ENCODE data around the gene PSENEN. TPM values are rescaled to one million over a fixed set of nuclear protein-coding genes. Genes with fewer than 3 reads are reported as not detected.

The PSENEN gene
- total RNA-seq, 1 experiment from 2014 or later = 106 TPM

- H3K9me2 ChIP-seq (ENCODE audit: insufficient read depth) = no peaks in the 10 kb centered on the region
- intact Hi-C loops (cut with micrococcal nuclease; ENCODE audit: unreplicated experiment) = no loop called here
- TF ChIP-seq CTCF (conservative IDR thresholded peaks at IDR 0.05) (no peak), EZH2 (IDR thresholded peaks at IDR 0.05; ENCODE audit: low read depth) (no peak)
- H3K4me2 ChIP-seq = no peak overlapping the region
- H3K27me3 ChIP-seq (ENCODE audit: insufficient read depth, low read depth) = no peaks in the 10 kb centered on the region
- no peak overlapping the region for H3K27ac ChIP-seq
- H3K4me3 ChIP-seq = no peak overlapping the region
- H3K4me1 ChIP-seq (replicated peaks; ENCODE audit: insufficient read depth) = no peaks in the 10 kb centered on the region
- H3K36me3 ChIP-seq (ENCODE audit: low read depth) = no peaks in the 10 kb centered on the region; the same call in 1 of the 2 replicates
- peaks cover 7% of the 10 kb centered on the region for H3K79me2 ChIP-seq (ENCODE audit: low read depth)
- BruUV-seq (replicated peaks) = no TSS peak
- no peak overlapping the region for H2AFZ ChIP-seq
- H4K20me1 ChIP-seq (ENCODE audit: insufficient read depth) = no peaks in the 10 kb centered on the region; the same call in 1 of the 2 replicates
- H3K9me3 ChIP-seq (ENCODE audit: insufficient read depth, low read depth) = no peaks in the 10 kb centered on the region
- no peak for DNase-seq
- ChIA-PET CTCF (no interaction called here), POLR2A (ENCODE audit: unreplicated experiment) (no interaction called here)
- peaks cover 13% of the 10 kb centered on the region for H3F3A ChIP-seq (ENCODE audit: insufficient read depth, low read depth)
Observed at GRCh38 chr19:35764432-35765315, 19.2 kb downstream of the PSENEN start.

- Histone ChIP-seq H3K79me2 (ENCODE audit: low read depth) (no peaks in the 10 kb centered on the region), H3K4me2 (no peak overlapping the region), H2AFZ (no peak overlapping the region), H3K4me1 (replicated peaks; ENCODE audit: insufficient read depth) (no peaks in the 10 kb centered on the region), H3K9me3 (ENCODE audit: insufficient read depth, low read depth) (no peaks in the 10 kb centered on the region), H3K4me3 (no peak overlapping the region), H3F3A (ENCODE audit: insufficient read depth, low read depth) (peaks cover 11% of the 10 kb centered on the region; the same call in 1 of the 2 replicates), H3K27me3 (ENCODE audit: insufficient read depth, low read depth) (no peaks in the 10 kb centered on the region), H4K20me1 (ENCODE audit: insufficient read depth) (no peaks in the 10 kb centered on the region; the same call in 1 of the 2 replicates), H3K27ac (no peak overlapping the region), H3K9me2 (ENCODE audit: insufficient read depth) (no peaks in the 10 kb centered on the region), H3K36me3 (ENCODE audit: low read depth) (no peaks in the 10 kb centered on the region)
- TF ChIP-seq CTCF (conservative IDR thresholded peaks at IDR 0.05) (no peak), EZH2 (IDR thresholded peaks at IDR 0.05; ENCODE audit: low read depth) (no peak)
- POLR2A ChIA-PET (ENCODE audit: unreplicated experiment) = no interaction called here
- no TSS peak for BruUV-seq (replicated peaks)
- DNase-seq = no peak
- CTCF ChIA-PET = no interaction called here
- intact Hi-C loops (cut with micrococcal nuclease; ENCODE audit: unreplicated experiment) = no loop called here
Observed at GRCh38 chr19:35766571-35767104, 21.2 kb downstream of the PSENEN start.

- Histone ChIP-seq H3K9me3 (ENCODE audit: insufficient read depth, low read depth) (no peaks in the 10 kb centered on the region), H4K20me1 (ENCODE audit: insufficient read depth) (no peaks in the 10 kb centered on the region; the same call in 1 of the 2 replicates), H3K79me2 (ENCODE audit: low read depth) (no peaks in the 10 kb centered on the region), H2AFZ (no peak overlapping the region), H3K4me1 (replicated peaks; ENCODE audit: insufficient read depth) (no peaks in the 10 kb centered on the region), H3K27ac (no peak overlapping the region), H3K27me3 (ENCODE audit: insufficient read depth, low read depth) (no peaks in the 10 kb centered on the region), H3K4me3 (no peak overlapping the region), H3K4me2 (no peak overlapping the region), H3F3A (ENCODE audit: insufficient read depth, low read depth) (peaks cover 16% of the 10 kb centered on the region; the same call in 1 of the 2 replicates), H3K9me2 (ENCODE audit: insufficient read depth) (no peaks in the 10 kb centered on the region), H3K36me3 (ENCODE audit: low read depth) (no peaks in the 10 kb centered on the region)
- no TSS peak for BruUV-seq (replicated peaks)
- ChIA-PET POLR2A (ENCODE audit: unreplicated experiment) (interaction anchor here (0.5 kb wide), 1 partner anchor 119 kb away, joined by 7 read pairs; the partner anchor contains the start of gene COX6B1), CTCF (no interaction called here)
- DNase-seq = no peak
- intact Hi-C loops (cut with micrococcal nuclease; ENCODE audit: unreplicated experiment) = no loop called here
- no peak for TF ChIP-seq EZH2 (IDR thresholded peaks at IDR 0.05; ENCODE audit: low read depth)
- no peak for TF ChIP-seq CTCF (conservative IDR thresholded peaks at IDR 0.05)
Observed at GRCh38 chr19:35767288-35768081, 22.0 kb downstream of the PSENEN start.

Data from PC-9 (cell line).